ENCODE measurements around the gene GLP1R.

Gene GLP1R

DNA sequence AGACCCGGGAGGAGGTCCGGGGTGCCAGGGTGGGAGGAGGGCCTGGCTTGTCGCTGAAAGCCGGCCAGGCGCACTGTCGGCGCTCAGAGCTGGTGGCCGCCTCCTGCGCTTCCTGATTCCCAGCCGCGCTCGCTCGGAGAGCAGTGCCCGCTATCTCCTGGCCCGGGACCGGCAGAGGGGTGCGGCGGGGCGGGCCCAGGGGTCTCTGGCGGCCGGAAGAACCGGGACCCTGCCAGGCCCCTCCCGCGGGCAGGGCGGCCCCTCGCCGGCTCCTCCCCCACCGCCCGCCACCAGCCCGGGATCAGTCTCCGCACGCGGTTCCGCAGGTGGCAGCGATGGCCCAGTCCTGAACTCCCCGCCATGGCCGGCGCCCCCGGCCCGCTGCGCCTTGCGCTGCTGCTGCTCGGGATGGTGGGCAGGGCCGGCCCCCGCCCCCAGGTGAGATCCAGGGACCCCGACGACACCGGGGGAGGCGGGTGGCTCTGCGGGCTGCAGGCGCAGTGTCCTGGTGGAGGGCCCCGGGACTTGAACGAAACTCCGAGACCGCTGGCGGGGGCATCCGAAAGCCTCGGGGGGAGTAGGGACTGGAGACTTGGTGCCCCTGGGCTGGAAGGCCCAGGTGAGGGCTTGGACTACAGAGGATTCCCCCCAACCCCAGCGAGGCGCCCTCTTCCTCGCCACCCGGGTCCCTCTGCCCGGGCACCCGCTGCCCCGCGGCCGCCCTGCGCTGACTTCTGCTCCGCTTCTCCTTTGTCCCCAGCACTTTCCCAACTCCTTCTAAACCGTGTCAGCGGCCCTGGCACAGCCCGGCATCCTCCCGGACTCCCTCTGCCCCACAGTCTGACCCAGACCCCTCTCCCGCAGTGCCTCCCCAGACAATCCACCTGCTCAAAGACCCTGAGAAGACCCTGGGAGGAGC, at the start of gene GLP1R:
GLP1R (plus strand) TSS at position 301 of the 919 bp plus-strand sequence; CDS start at position 361, 60 bp downstream.
- DNase-seq = no peak

DNA sequence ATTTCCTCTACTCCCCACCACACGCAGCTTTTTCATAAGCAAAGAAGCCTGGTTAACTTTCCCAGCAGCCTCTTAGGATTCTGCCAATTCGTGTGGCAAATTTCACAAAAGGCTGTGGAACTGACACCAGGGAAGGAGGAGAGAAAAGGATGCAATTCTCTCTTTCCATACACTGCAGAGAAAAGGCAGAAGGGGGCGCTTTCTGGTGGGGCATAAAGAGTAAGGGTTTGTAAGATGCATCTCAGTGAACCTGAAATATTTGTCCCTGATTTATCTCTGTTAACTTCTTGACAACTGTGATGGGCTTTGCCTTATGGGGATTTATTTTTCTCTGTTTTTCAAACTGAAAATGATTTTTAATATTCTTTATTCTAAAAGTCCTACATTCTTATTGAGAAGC, 45.5 kb upstream of the GLP1R start:
- DNase-seq = no peak

DNA sequence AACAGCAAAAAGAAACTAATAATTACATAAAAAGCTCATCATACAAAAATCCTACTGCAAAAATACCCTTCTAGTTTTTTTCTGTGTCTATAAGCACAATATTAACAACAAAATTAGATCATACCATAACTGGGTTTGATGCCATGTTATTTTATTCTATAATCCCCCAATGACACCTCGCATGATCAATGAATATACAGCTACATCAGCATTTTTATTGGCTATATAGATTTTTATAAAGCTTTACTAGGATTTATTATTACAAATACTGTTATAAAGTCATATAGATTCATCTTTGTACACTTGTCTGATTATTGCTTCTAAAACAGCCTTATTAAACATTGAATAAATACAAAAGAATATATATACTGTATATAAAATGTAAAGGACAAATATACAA, 45.1 kb upstream of the GLP1R start:
- DNase-seq = no peak

DNA sequence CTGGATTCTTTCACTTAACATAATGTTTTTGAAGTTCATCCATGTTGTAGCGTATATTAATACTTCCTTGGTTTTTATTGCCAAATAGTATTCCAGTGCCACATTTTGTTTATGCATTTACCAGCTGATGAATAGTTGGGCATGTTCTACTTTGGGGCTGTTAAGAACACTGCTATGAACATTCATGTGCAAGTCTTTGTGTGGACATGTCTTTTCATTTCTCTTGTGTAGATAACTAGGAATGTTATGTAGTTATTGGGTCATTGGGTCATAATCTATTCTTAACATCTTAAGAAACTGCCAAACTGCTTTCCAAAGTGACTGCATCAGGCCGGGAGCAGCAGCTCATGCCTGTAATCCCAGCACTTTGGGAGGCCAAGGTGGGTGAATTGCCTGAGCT, 43.8 kb upstream of the GLP1R start:
- DNase-seq = no peak

DNA sequence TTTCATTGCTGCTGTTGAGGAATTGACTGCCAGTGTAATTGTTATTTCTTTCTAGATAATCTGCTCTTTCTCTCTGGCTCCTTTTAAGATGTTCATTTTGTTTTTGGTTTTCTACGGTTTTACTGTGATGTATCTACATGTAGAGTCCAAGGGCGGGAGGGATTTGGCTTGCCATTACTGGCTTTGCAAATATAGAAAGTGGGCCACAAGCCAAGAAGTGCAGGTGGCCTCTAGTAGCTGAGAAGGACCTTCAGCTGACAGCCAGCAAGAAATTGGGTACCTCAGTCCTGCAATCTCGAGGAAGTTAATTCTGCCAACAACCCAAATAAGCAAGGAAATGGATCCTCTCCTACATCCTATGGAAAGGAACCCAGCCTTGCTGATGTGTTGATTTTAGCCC, 42.8 kb upstream of the GLP1R start:
- DNase-seq = no peak

DNA sequence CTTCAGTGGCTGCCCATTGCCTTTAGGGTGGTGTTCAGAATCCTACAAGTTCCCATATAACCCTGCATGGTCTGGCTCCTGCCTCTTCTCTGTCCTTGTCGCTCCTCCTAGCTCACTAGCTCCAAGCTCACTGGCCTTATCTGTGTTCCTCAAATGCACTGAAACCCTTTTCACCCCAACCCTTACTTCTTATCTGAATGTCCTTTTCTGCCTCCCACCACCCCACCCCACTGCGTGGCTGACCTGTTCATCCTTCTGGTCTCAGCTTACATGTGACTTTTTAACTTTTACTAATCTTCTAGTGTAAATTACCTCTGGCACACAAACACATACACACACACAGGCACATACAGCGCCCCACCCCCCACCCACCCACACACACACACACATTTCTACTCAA, 41.0 kb upstream of the GLP1R start:
- DNase-seq = no peak

DNA sequence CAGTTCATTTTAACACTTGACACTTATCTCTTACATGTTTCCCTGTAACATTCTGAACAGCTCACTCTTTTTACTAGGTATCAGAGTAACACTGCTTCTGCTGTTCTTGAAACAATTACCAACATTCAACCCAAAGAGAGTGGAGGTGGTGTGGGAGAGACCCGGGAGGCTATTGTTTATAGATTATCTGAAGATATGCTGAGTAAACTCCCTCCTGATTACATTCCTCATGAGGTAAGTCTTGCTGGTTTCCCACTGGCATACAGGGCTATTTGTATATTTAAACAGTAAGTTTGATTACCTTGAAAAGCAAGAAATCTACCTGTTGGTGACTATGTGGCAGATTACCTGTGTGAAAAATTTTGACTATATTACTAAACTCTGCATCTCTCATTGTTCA, 39.8 kb upstream of the GLP1R start:
- DNase-seq = no peak

DNA sequence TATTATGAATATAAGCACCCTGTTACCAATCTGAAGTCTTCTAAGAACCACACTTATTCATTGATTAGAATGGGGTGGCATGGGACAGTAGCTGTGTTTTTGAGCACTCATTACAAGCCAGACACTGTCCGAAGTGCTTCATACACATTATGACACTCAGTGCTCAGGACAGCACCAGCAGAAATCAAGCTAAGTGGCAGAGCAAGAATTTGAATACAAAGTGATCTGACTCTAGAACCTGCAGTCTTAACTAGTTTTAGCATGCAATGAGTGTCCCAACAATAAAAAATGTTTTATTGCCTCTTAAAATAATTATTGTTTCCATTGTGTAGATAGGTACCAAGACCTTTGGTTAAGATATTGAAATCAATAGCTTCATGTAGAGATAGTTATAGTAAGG, 39.1 kb upstream of the GLP1R start:
- no peak for DNase-seq

DNA sequence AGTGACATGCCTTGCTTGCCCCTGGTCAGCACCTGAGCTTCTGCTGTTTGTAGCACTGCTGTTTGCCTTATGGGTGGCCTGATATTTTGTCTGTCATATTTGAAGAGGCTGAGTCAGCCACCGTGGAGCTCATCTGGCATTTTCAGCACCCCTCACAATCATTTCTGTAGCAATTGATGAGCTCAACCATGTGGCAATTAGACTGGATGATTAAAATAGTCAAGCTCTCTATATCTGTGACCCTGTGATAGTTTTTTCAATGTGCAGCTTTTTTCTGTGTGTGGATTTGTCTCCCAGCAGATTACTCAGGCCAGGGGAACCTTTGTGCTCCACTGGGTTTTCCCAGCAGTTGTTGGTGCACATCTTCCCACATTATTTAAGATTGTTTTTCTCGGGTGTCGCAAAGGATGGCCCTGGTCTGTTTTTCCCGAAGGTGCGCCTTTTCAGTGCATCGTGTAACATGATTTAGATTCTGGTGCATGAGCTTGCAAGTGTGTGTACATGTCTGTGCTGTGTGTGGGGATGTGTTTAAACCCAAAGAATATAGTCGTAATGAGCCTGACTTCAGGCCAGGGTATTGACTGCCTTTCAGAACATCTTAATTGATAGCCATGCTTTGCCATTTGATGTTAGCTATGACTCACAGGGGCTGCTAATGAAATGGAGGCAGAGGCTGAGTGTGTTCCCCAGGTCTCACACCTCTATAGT, 31.6 kb upstream of the GLP1R start:
- DNase-seq = no peak

DNA sequence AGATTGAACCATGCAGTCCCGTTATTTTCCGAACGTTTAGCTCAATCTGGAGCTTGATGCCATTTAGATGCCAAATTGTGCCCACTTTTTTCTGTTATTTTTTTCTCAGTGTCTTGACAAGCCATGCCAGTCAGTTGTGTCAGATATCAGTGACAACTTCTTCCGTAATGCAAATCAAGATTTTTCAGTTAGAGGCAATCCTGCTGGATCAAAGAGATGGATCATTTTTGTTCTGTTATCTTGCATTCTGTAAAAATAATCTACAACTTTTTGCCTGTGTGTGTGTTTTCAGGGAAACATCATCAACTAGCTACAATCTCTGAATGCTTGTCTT, 31.1 kb upstream of the GLP1R start:
- no peak for DNase-seq

DNA sequence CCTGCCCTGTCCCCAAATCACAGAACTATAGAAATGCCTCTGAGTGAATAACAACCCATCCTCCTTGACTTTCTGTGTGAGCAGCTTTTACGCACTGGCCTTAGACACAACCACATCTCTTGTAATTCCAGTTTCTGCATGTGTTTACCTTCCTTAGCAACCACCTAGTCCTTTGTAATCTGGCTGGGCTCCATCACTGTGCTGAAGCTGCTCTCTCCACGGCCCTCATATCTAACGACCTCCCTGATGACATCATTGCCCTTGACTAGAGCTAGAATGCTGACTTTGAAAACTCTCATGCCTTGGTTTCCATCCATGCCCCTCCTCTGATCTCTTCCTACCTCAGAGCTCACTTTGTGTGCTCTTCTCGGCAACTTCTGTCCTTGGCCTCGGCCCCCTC, 30.5 kb upstream of the GLP1R start:
- DNase-seq = no peak

DNA sequence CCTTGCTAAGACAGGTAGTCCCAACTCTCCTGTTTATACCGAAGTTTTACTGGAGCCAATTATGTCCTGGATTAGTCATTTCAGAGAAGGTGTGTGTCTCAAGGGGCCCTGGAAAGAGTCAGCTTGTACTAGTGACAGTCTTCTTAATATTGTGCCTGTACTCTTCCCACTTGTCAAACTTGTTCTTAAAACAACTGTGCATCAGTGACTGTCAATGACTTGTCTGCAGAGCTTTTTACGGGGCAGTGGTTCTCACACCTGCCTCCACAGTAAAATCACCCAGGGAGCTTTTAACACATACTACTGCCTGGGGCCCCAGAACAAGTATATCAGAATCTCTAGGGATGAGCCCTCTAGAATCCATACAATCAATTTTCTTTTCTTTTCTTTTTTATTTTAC, 28.4 kb upstream of the GLP1R start:
- DNase-seq = no peak

DNA sequence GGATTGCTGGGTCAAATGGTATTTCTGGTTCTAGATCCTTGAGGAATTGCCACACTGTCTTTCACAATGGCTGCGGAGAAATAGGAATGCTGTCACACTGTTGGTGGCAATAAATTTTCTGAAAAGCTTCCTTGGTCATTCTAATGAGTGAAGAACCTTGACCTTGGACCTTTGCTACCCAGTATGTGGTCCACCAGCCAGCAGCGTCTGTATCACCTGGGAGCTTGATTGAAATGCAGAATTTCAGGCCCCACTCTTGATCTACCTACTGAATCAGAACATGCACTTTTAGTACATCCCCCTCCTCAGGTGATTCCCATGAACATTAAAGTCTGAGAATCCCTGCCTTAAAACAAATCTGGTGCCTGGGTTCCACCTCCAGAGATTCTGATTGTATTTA, 27.5 kb upstream of the GLP1R start:
- no peak for DNase-seq

DNA sequence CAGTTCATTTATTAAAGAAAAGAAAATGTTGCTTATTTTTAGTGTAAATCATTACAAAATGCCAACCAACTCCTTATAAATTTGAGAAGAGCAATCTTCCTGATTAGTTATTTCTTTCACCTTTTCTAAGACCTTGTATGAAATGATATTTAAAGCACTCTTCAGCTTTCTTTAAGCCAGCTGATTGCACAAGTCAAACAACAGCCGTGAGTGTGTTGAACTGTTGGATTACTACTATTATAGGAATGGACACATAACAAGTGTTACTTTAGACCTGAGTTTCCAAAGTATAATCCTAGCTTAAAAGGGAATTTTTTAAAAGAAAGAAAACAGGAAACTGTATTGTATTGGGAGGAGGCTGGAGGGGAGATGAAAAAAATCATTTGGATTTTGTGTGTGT, 26.8 kb upstream of the GLP1R start:
- no peak for DNase-seq

DNA sequence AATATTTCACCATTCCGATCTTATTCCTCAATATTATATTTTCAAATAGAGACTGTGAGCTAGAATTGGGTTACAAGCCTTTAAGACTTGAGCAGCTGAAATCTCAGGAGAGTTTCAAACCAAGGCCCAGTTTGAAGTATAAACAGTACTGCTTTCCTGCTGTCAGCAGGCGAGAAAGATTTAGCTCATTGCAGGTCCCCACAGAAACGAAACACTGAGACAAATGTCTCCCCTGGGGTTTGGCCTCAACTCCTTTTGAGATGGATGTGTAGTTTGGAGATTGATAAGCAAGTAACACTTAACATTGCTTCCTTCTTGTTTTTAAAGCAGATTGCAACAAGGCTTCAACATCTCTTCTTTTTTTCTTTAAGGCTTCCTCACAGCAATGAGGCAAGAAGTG, 22.4 kb upstream of the GLP1R start:
- DNase-seq = no peak

DNA sequence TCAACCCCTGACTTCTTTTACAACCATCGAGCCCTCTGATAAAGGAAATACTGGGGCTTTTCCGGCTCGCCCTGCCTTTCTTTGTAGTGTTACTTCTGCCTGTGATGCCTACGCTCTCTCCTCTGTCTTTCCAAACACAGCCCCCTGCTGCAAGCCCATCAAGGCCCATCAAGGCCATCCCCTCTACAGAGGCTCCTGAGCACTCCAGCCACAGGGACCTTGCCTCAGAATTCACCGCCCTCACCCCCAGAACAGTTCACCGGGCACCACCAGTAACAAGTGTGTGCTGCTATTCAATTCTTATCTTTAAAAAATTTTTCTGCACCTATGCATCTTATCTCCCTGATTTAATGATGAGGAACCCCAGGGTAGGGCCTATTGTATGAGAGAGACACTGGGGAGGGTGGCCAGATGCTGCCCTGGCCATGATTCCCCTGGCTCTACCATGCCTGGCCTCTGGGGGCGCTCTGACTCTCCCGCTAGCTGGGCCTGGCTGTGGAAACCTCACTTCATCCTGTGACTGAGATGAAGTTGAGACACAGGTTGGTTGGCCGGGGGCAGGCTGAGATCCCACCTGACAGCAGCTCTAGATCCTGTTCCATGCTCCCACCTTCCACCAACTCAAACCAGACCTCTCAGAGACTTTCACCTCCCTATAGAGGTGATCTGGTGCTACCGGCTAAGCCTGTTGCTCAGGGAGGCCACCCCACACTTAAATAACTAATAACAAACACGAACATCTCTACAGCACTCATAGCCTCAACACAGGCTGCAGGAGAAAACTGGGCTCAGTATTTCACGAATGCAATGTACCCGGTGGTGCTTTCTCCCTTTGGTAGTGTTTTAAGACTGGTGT, 19.2 kb upstream of the GLP1R start:
- DNase-seq = peak; percentile 5

DNA sequence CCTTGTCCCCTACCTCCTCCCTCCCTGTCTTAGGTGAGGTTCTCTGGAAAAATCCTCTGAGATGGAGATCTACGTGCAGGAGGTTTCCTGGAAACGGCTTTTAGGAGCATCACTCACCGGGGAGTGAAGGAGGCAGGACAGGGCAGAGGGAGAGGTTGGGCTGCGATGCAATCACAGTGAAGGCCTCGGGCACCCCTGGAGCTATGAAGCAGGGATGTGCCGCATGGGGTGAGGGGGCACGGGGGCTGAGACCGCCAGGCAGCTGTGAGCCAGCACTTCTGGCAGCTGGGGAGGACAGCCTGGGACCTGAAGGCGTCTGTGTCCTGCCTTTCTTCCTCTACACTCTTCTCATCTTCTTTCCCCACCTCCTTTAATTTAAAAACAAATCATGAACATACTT, 12.9 kb upstream of the GLP1R start:
- no peak for DNase-seq

DNA sequence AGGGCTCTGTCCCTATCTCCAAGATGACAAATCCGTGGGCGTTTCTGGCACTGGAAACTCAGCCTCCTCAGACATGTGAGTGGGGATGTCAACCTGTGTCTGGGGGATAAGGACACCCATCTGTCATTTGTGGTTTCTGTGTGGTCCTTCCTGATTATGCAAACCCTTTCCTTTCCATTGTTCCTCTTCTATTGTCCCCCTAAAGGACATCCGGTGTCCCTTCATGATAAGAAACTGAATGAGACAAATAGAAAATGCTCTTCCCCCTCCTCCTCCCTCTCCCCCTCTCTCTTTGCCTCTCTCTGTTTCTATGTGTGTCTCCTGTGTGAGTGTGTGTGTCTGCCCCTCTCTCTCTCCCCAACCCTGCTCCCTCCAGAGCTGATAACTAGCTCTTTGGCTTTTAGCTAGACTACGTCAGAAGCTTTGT, 11.5 kb upstream of the GLP1R start:
- DNase-seq = no peak

DNA sequence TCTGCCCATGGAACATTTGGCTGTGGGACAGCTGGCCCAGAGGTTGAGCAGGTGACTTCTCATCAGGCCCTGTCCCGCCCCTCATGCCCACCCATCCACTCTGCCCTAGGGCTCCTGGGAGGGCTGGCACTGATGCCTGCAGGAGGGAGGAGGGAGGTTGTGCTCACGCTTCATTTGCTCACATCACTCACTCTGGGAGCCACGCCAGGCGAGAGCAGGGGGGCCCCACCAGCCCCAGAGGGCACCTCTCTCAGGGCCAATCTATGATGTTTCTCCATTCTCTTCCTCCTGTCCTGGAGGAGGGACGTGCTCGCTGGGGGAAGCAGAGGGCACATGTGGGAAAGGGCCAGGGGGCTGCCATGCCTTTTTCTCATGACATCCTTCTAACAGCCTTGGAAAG, 10.9 kb upstream of the GLP1R start:
- no peak for DNase-seq

DNA sequence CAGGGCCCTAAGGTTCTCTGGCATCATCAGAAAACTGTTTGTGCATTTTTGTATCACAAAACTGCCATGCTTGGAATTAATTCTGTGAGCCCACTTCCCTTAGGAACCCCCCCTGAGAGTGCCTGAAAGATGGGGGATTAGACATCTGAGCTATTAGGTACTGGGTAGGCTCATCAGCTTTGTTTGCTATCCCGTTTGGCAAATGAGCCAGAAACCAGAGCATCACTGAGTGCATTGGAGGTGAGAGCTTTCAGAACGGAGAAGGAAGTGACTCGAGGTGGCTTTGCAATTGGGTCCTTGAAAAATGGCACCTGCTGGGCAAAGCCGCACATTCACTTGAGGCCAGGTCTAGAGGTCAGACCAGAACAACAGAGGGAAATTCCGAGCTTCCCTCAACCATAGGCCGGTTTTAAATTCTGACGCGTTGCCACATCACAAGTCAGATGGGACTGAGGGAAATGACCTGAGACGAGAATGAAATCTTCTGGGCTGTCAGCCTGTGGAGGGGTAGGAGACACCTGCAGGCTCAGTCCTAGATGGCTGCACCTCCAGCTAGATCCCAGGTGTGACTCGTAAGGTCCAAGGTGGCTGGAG, 8.4 kb upstream of the GLP1R start:
- no peak for DNase-seq

DNA sequence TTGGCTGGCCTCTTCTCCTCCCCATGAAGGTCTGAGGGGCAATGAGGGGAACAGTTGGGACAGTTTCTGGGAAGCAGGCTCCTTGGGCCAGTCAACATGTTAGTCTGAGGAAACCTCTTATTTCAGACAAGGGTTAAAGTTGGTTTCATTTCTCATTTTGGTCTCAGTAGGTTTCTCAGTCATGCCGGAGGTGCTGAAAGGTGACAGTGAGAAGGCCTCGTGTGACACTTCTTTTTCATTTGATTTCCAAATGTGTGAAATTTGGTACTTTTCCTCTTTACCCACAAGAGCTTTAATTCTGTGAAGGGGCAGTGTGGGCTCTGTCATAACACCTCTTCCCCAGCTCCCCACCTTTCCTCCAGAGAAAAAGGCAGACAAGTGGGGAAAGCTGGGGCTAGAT, 7.5 kb upstream of the GLP1R start:
- DNase-seq = no peak

DNA sequence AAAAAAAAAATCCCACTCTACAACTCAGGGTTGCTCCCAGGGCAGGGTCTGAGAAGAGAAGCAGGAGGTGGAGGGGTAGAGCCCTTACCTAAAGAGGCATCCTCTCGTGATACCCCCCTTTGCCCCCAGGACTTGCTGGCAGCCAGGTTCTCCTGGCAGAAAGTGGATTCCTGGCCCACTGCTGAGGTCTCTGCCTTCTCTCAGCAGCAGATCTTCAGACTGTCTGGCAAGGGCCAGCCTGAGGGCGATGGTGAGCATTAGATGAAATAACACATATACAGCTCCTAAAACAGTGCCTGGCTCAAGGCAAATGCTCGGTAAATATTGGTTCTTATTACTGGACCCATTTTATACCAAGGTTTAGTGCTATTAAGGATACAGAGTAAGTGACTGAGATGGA, 4.8 kb upstream of the GLP1R start:
- DNase-seq = no peak

DNA sequence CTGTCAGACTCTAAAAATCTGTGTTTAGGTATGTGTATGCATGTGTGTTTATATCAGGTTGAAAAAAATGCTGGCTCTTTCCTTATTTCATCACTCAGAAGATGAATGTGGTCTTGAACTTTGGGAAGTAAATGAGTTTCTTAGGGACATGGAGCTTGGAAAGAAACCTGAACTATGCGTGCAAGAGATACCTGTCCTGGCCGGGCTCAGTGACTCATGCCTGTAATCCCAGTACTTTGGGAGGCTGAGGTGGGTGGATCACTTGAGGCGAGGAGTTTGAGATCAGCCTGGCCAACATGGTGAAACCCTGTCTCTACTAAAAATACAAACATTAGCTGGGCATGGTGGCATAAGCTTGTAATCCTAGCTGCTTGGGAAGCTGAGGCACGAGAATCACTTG, 4.4 kb upstream of the GLP1R start:
- no peak for DNase-seq

Measured in CD4-positive, alpha-beta T cell treated with Interleukin-4 for 4 hours (primary cell).